ENCODE data around the gene HOXB8.

Gene HOXB8

GRCh38 chr17:48582750-48583069 lies 32.4 kb downstream of the HOXB8 start:
- DNase-seq, result no peak

- DNase-seq, result no peak
Observed at GRCh38 chr17:48579760-48580554, 35.1 kb downstream of the HOXB8 start.

GRCh38 chr17:48579471-48579759 lies 35.7 kb downstream of the HOXB8 start:
- no peak for DNase-seq

- no peak for DNase-seq
Observed at GRCh38 chr17:48578616-48579470, 36.2 kb downstream of the HOXB8 start.

- peak; percentile 75 for DNase-seq
Observed at GRCh38 chr17:48577946-48578615, 37.0 kb downstream of the HOXB8 start, which contains the start of gene HOXB4. HOXB4 (minus strand) TSS chr17:48578350; CDS start chr17:48578319, 31 bp downstream.

GRCh38 chr17:48577330-48577945 lies 37.7 kb downstream of the HOXB8 start:
- DNase-seq, result peak; percentile 34

GRCh38 chr17:48576479-48577309 lies 38.4 kb downstream of the HOXB8 start:
- DNase-seq, result no peak

GRCh38 chr17:48575673-48576478 lies 39.2 kb downstream of the HOXB8 start:
- no peak for DNase-seq

GRCh38 chr17:48575066-48575582 lies 40.0 kb downstream of the HOXB8 start:
- no peak for DNase-seq

GRCh38 chr17:48574505-48575065 lies 40.5 kb downstream of the HOXB8 start:
- DNase-seq, result no peak

- DNase-seq, result no peak
Observed at GRCh38 chr17:48571826-48572417, 43.2 kb downstream of the HOXB8 start.

- no peak for DNase-seq
Observed at GRCh38 chr17:48571024-48571818, 43.9 kb downstream of the HOXB8 start.

GRCh38 chr17:48570325-48571023 lies 44.6 kb downstream of the HOXB8 start:
- no peak for DNase-seq

- DNase-seq, result no peak
Observed at GRCh38 chr17:48569674-48570324, 45.3 kb downstream of the HOXB8 start.

GRCh38 chr17:48569240-48569582 lies 45.9 kb downstream of the HOXB8 start:
- DNase-seq, result no peak

GRCh38 chr17:48568499-48569239 lies 46.4 kb downstream of the HOXB8 start:
- no peak for DNase-seq

GRCh38 chr17:48567646-48568354 lies 47.3 kb downstream of the HOXB8 start:
- no peak for DNase-seq

Measured in CD4-positive, alpha-beta T cell treated with Interleukin-6 for 4 hours (primary cell).